ENCODE data around the gene UQCC2.

Gene UQCC2

DNA sequence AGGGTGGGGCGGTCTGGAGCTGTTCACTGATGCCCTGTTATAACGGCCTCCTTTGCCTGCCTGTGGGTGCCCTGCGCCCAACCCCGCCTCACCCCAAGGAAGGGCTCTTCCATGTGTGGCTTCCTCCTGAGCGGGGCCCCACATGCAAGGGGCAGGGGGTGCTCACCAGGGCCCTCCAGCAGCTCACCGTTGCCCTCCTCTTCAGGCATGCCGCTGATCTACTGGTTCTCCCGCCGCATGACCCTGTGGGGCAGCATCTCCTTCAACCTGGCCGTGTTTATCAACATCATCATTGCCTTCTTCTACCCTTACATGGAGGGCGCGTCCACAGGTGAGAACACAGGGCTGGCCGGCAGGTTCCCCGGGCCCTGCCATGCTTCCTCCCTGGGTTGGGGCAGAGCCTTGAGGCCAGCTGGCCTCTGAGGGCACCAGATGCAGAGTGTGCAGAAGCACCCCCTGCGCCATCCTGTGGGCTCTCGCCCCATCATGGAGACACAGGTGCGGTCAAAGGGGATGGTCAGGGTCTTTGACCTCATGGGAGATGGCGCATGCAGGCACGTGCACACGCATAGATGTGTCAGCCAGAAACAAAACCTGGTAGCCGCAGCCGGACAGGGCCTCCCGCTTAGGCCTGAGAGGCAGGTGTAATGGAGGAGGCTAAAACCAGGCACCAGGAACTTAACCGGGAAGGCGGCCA is 22.9 kb downstream of the UQCC2 start:
- DNase-seq = no peak

DNA sequence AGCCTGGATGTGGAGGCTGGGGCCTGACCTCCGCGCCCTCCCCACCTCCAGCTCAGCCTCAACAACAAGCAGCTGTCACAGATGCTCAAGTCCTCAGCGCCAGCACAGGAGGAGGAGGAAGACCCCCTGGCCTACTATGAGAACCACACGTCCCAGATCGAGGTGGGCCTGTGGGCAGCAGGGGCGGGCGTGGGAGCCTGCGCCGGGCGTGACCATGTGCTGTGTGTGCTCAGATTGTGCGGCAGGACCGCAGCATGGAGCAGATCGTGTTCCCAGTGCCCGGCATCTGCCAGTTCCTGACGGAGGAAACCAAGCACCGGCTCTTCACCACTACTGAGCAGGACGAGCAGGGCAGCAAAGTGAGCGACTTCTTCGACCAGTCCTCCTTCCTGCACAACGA is 23.5 kb downstream of the UQCC2 start:
- no peak for DNase-seq

DNA sequence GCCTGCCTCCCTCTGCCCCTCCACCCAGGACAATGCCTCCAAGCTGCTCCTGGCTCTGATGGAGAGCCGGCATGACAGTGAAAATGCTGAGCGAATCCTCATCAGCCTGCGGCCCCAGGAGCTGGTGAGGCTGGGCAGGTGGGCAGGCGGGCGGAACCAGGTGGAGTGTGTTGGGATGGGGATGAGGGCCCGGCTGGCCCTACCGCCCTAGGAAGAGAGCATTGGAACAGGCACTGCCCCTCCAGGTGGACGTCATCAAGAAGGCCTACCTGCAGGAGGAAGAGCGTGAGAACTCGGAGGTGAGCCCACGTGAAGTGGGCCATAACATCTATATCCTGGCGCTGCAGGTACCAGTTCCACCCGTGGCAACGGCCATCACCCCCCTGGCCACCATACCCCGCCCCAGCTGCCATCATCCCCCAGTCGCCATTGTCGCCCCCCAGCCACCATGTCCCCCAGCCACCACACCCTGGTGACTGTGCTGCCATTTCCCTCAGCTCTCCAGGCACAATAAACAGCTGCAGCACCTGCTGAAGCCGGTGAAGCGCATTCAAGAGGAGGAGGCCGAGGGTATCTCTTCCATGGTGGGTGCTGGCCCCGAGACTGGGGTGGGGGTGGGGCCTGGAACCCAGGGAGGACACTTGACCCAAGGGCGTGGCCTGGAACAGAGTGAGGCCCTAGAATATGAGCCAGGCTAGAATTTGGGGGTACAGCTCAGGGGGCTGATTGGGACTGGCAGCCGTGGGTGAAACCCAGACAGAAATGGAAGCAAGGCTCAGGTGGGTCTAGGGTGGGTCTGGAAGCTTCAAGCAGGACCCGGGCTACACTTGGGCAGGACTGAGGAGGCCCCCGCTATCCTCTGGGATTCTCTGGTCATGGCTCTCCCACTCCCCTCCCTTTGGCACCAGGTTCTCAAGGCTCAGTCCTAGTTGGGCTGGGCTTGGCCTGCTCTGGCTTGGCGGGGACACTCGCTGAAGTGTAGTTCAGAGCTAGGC is 24.2 kb downstream of the UQCC2 start:
- no peak for DNase-seq

DNA sequence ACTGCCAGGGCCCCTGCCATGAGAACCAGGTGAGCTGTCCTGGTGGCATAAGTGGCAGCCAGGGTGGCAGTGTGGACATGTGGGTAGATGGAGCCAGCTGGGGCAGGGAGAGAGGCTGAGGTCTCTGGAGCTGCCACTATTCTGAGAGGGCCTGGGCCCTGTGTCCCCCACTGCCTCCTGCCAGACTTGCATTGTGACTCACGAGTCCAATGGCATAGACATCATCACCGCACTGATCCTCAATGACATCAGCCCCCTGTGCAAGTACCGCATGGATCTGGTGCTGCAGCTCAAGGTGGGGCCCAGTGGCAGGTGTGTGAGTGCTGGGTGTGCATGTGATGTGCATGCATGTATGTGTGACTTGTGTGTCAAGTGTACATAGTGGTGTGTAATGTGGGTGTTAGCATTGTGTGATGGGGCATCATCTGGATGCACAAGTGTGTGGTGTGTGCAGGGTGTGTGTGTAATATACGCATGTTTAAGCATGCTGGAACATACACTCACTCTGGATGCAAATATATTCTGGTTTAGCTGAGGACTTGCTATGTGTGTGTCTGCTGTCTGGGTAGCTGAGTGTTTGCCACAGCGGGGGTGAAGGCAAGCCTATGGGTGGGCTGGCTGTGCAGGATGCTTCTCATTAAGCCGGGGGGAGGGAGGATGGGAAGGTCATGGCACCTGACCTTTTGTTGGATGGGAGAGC is 25.1 kb downstream of the UQCC2 start:
- DNase-seq = no peak

DNA sequence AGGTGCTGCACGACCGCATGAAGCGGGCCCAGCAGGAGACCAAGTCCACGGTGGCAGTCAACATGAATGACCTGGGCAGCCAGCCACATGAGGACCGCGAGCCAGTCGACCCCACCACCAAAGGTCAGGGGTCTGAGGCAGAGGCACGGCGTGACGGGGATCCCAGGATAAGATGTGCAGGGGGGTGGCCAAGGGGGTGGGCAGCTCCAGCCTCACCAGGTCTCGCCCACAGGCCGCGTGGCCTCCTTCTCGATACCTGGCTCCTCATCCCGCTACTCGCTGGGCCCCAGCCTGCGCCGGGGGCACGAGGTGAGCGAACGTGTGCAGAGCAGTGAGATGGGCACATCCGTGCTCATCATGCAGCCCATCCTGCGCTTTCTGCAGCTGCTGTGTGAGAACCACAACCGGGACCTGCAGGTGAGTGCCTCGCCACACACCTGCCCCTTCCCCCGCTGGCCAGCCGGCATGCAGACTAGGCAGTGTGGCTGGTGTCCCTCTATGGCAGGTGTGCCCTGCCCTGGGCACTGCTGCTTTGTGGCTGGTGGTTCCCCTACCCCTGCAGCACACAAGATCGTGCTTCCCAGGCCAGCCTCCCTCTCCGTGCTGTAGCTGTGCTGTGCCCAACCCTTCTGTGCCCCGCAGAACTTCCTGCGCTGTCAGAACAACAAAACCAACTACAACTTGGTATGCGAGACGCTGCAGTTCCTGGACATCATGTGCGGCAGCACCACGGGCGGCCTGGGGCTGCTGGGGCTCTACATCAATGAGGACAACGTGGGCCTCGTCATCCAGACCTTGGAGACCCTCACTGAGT is 25.9 kb downstream of the UQCC2 start:
- DNase-seq = no peak

DNA sequence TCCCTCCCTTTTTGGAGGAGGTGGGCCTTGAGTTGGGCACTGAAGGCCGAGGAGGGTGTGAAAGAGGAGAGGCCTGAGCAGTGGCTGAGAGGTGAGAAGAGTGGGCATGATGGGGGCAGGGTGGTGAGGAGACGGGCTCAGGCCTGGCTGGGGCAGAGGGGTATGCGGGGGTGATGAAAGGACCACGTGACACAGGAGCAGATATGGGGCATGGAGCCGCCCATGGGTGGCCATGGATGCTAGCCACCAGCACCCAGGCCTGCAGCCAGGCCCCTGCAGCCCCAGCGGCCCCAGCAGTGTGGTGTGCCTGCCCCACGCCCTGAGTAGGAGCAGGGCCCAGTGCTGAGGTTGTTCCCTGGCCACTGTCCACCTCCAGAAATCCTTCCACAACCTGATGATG is 26.5 kb downstream of the UQCC2 start:
- DNase-seq = no peak

DNA sequence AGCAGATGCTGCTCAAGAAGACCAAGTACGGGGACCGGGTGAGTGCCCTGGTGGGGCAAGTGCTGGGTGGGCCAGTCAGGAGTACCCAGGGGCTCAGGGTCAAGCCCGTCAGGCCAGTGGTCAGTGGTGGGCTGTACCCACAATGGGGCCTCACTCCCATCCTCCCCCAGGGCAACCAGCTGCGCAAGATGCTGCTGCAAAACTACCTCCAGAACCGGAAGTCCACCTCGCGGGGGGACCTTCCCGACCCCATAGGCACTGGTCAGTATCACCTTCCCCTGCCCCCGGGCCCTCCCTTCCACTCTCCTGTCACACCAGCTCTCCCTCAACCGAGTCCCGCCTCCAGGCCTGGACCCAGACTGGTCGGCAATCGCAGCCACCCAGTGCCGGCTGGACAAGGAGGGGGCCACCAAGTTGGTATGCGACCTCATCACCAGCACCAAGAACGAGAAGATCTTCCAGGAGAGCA is 27.0 kb downstream of the UQCC2 start:
- DNase-seq = no peak

DNA sequence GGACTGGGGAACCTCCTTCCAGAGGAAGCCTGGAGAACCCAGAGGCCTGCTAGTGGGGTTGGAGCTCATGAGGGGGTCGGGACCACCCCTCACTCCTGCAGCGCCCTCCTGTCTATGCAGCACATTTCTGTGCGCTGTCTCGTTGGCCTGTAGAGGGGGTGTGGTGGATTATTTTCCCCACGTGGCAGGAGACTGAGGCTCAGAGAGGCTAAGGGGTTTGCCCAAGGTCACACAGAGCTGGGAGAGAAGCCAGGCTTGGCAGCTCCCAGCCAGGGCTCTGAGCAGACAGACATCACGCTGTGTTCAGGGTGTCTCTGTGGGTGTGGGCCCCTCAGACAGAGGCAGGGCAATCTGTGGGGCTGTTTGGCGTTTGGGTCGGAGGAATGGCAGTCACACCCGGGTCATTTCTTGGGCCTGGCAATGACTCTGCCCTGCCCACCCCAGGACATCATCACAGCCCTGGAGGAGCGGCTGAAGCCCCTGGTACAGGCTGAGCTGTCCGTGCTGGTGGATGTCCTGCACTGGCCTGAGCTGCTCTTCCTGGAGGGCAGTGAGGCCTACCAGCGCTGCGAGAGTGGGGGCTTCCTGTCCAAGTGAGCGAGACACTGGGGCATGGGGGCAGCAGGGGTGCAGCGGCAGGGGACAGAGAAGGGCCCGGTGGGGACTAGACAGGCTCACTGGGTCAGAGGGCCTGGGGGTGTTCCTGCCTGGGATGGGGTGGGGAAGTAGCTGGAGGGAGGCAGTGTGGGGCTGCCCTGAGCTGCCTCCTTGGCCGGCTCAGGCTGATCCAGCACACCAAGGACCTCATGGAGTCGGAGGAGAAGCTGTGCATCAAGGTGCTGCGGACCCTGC is 27.7 kb downstream of the UQCC2 start:
- DNase-seq = no peak

DNA sequence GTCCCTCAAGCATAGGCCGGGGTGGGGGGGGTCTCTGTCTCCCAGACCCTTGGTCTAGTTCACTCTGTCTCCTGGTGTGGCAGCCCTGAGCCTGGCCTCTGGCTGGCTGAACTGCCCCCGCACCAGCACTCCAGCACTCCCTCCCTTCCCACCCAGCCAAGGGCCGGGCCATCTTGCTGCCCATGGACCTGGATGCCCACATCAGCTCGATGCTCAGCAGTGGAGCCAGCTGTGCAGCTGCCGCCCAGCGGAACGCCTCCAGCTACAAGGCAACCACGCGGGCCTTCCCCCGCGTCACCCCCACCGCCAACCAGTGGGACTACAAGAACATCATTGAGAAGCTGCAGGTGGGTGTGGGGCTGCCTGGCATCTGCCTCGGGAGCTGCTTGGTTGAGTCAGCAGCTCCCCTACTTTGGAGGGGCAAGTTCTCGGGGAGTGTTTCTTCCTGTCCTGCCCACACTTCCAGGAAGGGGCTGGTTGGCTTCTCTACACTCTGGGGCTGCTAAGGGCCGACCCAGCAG is 28.4 kb downstream of the UQCC2 start:
- DNase-seq = no peak

DNA sequence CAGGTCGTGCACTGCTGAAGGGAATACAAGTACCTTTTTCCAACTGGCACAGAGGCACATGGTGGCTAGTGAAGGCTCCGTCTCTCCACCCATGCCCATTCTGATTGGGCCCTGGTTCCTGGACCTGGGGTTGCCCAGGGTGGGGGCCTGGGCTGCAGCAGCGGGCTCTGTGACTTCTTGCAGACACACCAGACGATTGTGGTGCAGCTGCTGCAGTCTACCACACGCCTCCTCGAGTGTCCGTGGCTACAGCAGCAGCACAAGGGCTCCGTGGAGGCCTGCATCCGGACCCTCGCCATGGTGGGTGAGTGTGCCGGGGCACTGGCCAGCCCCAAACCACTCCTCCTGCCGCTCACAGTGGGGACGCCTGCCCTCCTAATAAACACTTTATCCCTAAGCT is 29.2 kb downstream of the UQCC2 start:
- no peak for DNase-seq

DNA sequence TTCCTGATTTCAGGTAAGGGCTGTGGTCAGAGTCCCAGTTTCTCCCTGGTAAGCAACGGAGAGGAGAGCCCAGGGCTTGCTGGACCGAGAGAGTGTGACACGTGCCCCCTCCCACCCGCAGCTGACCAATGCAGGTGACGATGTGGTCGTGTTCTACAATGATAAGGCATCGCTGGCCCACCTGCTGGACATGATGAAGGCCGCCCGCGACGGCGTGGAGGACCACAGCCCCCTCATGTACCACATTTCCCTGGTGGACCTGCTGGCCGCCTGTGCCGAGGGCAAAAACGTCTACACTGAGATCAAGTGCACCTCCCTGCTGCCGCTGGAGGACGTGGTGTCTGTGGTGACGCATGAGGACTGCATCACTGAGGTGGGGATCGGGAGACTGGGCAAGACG is 31.7 kb downstream of the UQCC2 start:
- no peak for DNase-seq

DNA sequence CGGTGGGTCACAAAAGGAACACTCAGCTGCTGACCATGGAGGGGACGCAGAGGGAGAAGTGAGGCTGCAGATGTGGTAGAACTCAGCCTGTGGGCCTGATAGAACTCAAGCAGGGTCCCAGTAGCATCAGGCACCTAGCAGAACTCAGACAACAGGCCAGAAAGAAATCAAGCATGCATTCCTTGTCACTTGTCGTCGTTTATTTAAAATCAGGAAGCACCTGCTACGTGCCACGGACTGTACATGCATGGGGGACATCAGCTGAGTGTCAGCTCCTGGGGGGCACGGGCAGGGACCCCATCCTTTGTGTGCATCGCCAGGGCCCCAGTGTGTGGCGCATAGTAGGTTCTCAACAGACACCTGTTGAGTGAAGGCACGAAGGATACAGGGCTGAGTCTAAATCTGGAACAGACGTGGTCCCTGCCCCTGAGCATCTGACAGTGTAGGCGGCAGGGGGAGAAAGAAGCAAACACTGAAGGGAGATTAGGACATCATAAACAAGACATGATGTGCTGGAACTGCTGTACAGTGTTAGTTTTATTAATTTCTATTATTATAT is 32.5 kb downstream of the UQCC2 start:
- DNase-seq = no peak

DNA sequence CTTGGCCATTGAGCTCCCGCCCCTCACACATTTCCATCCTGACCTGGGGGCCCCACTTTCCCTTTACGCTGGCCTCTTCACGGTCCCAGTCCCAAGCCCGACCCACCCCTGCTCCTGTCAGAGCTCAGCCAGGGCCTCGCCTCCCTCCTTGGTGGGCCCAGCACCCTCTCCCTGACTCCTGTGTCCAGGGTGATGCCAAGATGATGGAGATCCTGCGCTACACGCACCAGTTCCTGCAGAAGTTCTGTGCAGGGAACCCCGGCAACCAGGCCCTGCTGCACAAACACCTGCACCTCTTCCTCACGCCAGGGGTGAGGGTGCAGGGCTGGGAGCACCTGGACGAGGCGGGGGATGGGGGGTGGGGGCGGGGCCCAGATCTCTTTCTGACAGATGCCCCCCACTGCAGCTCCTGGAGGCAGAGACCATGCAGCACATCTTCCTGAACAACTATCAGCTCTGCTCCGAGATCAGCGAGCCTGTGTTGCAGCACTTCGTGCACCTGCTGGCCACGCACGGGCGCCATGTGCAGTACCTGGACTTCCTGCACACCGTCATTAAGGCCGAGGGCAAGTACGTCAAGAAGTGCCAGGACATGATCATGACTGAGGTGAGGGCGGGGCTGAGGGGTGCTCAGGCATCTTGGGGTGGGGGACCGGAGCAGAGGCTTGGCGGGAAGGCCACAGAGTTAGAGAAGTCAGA is 33.1 kb downstream of the UQCC2 start:
- no peak for DNase-seq

DNA sequence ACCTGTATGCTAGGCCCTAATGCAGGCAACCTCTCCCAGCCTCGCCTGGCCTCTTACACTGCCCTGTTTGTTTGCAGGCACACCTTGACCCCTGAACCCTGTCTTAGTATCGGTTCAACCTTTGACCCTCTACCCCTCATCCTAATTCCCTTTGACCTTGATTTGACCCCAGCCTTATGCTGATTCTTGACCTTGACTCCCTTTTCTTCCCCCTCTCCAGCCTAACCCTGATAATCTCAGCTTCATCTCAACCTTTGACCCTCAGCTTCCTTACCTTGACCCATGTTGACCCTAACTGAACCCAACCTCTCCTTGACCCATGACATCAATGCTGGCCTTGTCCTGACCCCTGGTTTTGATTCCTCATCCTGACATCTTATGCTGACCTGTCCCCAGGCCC is 33.8 kb downstream of the UQCC2 start:
- no peak for DNase-seq

DNA sequence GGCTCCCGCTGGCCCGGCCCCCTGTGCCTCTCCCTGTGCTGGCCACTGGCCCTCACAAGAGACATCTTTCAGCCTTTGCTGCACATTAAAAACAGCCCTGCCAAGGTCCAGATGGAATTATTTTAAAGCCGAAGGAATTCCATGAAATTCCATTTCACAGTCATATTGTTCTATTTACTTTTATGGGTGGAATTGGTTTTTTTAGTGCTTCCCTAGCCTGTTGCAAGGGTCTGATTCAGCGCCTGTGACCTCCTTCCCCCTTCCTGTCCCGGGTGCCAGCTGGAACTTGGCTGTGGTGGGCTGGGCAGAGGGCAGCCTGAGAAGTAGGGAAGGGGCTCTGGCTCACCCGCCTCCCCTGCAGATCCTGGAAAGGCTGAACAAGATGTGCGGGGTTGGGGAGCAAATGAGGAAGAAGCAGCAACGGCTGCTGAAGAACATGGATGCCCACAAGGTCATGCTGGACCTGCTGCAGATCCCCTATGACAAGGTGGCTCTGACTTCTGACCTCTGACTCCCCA is 34.3 kb downstream of the UQCC2 start:
- no peak for DNase-seq

DNA sequence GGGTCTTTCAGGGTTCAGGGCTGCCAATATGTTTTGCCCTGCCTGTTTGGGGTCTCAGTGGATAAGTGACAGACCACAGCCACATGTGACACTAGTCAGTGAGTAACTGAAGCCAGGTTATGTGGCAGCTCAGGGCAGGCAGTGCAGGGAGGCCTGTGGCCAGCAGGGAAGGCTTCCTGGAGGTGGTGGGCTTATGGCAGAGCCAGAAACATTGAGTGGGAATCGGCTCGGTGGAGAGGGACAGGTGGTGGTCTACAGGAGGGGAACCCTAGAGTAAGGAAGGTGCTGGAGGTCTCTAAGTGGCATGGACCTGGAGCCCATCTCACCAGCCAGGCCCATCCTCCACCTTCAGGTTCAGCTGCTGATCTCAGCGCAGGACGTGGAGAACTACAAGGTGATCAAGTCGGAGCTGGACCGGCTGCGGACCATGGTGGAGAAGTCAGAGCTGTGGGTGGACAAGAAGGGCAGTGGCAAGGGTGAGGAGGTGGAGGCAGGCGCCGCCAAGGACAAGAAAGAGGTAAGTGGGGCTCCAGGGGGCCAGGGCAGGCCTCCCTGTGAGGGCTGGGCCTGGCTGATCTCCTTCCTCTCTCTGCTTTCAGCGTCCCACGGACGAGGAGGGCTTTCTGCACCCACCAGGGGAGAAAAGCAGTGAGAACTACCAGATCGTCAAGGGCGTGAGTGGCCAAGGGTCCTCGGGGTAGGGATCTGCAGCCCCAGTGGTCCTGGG is 34.9 kb downstream of the UQCC2 start:
- no peak for DNase-seq

DNA sequence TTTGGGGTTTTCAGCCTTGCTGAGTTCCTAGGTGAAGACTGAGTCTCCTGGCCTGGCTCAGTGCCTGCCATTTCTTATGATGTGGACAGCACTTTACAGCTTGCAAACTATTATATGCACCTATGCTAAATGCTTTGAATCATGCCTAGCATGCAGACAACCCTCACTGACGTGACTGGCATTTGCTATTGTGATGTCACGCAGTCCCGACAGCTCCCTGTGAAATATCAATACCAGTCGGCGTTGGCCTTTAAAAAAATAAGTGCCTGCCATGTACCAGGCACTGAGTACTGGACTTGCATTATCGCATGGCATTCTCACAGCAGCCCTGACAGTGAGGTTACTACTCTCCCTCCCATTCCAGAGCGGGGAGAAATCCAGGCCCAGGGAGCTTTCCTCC is 35.5 kb downstream of the UQCC2 start:
- DNase-seq = no peak

DNA sequence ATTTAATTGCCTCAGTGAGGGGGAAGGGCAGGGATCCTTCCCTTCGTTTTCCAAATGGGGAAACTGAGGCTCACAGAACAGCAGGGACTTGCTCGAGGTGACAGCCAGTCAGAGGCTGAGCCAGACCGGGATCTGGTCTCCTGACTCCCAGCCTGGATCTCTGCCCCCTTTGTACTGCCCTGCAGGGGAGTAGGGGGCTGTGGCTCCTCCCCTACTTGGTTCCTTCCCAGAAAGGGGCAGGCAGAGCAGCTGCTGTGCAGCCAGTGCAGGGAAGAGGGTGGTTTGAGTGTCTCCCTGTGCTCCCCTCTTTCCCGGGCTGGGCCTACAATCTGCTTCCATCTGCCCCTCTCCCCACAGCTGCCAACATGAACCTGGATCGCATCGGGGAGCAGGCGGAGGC is 37.6 kb downstream of the UQCC2 start:
- DNase-seq = no peak

DNA sequence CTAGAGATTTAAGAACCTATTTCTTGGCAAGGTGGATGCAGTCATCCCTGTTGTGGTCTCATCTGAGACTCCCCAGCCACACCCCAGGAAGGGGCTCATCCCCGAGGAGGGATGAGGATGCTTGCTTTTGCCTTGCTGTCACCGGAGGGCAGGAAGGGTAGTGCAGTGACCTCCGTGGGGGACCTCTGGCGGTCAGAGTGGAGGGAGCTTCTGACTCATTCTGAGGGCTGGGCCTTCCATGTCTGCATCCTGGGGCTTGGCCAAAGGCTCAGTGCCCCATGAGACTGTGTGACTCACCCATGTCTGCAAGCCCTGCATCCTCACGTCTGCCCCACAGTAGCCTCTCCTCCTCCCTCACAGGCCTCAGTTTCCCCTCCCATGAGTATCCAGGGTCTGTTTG is 38.7 kb downstream of the UQCC2 start:
- DNase-seq = no peak

DNA sequence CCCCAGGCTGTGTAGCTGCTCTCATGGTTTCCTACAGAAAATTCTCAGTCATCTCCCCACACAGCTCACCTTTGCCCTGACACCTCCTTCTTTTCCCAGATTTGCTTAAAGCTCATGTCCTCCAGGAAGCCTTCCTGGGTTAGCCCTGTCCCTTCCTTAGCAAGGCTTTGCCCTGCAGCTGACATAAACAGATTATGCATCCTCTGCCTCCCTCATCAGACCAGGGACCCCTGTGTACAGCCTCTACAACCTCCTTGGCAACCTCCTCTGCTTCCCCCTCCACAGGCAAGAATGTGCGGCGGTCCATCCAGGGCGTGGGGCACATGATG is 39.8 kb downstream of the UQCC2 start:
- no peak for DNase-seq

Measured in NCI-H2171 treated with DMSO at 0.1 percent for 48 hours (cell line).